ENCODE data around the gene HGD.
"Not testable (repeated sequence)": the region's sequence is repeated elsewhere in the genome, so short reads cannot be mapped to it uniquely, and the experiment has no call there.

Gene HGD

DNA sequence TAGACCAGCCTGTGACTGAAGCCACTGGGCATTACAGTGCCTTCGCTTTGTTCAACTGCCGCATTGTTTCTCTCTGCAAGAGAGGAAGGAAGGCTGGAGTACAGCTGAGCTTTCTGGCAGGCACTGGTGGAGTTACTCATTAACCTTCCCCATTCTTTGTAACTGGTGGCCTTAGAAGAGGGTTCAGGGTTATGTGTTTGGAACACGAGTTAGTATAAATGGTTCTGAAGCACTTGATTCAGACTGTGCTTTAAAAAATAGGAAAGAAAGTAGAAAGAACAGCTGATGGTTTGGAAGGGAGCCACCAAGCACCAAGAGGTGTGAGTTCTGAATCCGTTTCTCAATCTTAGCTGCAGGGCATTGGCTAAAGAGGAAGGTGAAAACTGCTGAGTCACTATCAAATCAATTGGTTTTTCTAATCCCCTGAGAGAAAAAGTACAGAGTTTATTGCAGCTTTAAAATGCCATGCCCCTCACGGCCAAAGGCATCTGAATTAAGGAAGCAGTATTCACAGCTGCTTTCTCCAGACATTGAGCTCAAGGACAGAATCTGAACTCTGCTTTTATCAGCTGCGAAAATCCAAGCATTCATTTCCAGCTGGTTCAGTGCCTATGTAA is 3.6 kb downstream of the HGD start:
- DNase-seq: no peak

DNA sequence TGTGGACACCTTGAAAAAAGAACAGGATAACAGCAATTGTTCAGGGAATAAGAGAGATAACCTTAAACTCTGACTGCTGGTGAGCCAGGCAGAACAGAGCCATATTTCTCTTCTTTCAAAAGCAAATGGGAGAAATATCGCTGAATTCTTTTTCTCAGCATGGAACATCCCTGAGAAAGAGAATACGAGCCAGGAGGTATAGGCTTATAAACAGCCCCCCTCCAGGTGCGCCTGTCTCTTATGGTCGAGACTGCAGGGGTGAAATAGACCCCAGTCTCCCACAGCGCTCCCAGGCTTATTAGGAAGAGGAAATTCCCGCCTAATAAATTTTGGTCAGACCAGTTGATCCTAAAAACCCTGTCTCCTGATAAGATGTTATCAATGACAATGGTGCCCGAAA is 4.8 kb downstream of the HGD start:
- not testable (repeated sequence) for DNase-seq

DNA sequence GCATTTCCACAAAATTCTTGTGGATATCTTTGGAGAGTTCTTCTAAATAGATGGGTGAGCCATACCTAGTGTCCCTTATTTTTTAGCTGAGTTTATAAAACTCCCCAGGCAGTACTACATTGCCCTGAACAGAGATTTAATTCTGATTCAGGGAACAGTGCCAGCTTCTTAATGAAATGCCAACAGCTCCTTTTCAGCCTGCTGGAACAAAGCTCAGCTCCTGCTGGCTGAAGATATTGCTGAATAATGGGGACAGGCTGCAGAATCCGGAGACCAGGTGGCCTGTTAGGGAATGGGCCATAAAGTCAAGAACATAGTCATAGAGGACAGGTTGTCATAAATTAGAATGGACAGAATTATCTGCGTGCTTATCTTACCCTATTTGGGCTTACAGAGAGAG is 8.9 kb downstream of the HGD start:
- no peak for DNase-seq

DNA sequence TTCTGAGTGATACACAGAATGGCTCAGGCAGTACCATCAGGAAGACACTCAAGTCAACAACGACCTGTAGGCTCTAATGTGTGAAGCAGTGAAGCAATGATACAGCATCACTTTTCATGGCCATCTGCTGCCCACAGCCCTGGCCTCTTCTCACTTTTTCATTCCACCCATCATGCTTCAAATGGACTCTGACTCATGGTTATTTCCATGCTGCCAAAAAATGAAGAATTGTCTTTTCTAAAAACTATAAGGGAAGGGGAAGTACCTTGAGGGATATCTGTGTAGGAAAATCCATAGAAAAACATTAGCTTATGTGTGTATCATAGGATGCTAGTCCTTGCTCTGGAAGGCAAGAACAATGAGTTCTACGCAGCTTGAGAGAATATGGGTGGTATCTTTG is 11.5 kb downstream of the HGD start:
- DNase-seq: no peak

DNA sequence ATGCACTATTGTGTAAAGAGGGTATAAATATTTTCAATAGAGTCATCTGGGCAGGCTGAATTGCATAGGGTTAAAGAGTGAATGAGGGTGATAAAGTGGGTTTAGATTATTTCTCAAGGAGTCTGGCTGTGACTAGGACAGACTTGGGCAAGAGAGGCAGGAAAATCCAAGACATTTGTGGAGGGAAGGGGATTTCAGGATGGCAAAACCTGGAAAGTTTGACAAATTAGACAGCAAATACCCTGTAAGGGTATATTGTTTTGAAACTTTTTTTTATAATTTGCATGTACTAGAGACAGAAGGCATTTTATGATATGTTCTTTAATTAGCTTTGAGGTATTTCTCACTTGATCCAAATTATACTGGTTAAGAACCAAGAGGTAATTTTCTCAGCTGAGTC is 17.1 kb downstream of the HGD start:
- no peak for DNase-seq

DNA sequence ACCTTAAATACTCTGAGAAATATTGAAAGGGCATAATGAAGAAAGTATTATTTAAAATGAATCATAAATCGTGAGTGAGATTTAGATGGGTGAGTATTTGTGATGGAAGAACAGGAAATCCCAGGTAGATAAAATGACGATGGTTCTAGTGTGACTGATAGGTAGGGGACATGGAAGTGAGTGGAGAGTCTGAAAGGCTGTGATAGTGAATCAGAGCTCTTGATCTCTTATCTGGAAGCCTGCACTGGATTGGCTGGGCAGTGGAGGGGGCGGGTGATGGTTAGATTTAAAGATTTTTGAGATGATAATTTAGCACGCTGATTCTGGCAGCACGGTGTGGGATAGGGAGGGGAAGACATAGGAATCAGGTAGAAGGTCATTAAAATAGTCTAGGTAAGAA is 20.1 kb downstream of the HGD start:
- no peak for DNase-seq

DNA sequence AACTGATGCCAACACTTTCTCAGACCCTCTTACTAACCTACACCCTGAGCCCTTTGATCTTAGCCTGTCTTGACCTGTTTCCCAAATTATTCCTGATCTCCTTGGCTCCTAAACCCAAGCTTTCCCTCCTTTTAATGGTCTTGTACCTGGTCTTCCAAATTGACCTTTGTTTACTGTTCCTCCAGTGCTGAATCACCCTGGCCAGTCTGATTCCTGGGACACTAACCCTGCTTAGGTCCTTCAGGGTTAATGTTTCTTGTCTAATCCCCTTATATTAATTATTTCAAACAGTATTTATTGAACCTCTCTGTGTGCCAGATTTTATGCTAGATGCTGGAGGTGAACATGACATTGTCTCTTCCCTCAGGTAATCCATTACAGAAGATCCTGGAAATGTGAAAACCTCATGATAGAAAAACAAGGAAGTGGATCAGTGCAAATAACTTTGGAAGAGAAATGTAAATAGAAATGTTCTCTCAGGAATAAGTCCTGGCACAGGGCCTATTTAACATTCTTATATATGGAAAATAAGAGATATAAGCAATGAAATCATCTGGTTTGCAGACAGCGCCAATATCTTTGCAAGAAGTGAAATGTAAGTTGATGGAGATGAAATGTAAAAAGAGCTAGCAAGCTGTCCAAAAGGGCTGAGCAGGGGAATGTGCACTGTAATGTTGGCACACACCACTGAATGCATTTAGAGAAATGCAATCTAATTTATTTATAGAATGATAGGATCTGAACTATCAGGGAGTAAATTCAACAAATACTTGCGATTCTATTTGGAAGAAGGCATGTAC is 20.7 kb downstream of the HGD start:
- DNase-seq: no peak

DNA sequence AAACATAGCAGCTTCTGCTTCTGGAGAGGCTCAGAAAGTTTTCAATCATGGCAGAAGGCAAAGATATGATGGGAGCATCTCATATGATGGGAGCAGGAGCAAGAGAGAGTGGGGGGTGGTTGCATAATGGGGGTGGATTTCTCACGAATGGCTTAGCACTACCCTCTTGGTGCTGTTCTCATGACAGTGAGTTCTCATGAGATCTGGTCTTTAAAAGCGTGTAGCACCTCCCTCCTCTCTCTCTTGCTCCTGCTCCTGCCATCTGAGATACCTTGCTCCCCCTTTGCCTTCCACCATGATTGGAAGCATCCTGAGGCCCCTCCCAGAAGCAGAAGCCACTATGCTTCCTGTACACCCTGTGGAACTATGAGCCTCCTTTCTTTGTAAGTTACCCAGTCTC is 22.2 kb downstream of the HGD start:
- DNase-seq: no peak

DNA sequence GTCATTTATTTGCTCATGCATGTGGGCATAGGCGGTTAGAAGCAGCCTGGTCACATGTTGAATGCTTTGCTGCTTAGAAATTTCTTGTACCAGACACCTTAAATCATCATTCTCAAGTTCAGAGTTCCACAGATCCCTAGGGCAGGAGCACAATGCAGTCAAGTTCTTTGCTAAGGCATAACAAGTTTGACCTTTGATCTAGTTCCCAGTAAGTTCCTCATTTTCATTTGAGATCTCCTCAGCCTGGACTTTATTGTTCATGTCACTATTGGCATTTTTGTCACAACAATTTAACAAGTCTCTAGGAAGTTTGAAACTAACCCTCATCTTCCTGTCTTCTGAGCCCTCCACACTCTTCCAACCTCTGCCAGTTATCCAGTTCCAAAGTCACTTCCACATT is 22.8 kb downstream of the HGD start:
- DNase-seq: no peak

DNA sequence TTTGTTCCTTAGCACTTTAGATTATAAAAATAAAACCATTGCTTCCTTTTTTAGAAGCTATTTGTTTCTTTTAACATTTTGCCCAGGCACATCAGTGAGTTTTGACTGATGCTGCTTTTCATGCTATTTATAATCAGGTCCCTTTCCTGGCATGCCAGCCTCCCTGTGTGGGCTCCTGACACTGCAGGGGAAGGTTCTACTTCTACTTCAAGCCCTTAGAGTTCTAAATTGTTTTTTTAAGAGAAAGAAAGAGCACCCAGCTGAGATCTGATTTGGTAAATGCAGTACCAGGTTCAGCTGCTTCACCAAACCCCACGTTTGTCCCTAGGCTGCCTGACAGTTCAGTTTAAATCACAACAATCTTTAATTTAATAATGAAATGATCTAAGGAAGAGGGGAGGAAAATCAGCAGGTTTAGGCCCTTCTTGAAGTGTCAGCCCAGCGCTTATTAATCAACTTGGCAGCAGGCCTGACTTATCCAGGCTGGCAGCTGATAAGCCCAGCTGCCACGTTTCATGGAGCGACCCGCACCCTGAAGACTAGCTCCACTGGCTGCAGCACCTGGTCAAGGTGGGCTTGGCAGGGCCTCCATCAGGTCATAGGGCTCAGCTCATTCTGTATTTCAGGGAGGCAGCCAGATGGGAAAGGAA is 29.0 kb downstream of the HGD start:
- DNase-seq: no peak

DNA sequence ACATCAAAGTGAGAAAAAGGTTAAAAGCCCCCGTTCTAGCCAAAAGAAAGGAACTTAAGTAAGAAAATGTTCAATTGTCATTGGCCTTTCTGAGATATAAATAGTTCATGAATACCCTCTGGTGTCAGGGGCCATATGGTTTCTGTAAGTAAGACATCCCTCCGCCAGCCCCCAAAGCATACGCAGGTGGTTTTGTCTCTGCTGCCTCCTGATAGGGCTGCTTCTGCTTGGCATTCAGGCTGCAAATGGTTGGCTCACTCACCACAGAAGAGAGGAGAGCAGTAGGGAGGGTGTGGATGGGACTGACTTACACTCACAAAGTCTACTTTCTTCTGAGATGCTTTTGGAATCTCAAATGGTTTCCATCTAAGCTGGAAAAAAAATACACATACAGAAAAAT is 29.8 kb downstream of the HGD start:
- no peak for DNase-seq

DNA sequence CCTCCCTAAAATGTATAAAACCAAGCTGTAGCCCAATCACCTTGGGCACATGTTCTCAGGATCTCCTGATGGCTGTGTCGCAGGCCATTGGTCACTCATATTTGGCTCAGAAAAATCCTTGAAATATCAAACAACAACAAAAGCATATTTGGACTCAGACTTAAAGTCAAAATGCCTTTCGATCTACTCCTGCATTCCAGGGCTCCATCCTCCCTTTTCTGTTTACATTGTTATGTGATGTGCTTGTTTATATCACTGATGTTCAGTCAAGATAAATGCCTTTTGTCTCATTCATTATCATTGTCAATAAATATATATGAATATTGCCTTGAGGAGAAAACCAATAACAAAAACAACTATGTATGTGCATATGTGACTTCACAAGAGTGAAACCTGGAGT is 31.7 kb downstream of the HGD start:
- no peak for DNase-seq

DNA sequence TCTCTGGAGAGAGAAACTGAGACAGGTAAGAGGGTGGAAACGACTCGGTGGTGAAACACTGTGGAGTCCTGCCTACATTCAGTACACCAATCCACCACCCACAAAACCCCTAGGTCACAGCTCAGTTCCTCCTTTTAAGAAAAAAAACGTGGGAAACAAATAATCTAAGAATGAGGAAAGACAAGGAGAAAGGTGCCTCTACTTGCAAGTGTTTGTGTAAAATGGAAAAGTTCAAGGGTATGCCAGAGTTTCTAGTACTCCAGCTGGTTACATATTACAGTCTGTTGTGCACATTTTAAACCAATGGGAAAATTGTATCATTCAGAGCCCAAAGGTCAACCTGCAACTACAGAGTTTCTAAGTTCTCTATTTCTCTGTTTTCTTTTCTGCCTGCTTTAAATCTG is 32.2 kb downstream of the HGD start:
- DNase-seq: no peak

DNA sequence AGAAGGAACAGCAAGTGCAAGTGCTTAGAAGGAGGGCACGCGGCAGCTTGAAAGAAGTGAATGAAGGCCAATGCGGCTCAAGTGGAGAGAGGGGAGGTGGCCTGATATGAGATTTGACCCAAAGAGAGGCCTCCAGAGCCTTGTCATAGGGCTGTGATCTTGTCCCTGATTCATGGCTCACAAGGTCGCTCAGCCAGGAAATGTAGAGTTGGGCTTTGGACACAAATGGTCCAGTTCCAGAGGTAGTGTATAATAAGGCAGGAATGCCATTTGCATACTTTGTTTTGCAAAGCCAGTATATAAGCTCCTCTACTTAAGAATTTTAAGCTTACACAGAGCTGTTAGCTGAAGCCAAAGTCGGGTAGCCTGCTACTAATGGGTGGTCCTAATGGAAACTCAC is 33.7 kb downstream of the HGD start:
- DNase-seq: no peak

DNA sequence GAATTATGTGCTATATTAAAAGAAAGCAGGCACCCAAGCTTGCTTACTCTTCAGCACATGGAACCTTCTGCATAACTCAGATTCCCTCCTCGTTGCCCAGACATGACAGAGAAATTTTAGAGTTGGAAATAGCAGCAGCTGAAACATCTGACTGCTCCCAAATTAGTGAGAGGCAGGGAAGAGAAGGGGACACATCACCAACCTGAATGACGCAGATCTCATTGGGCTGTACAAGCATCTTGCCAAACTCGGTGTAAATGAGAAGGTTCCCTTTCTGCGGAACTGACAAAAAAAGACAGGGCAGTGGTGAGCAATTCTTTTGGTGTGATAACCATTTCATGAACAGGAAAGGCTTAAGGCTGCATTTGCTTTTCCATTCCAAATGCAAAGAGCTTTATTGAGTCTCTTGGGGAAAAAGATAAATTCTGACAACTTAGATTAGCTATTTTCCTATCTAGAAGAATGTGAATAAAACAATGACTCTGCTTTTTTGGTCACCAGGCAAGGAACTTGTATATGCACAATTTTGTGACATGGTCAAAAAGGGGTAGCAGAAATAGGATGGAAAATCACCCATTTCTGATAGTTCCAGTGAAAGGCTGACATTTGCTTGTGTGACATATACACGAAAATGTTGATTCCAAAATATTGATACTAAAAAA is 35.1 kb downstream of the HGD start:
- no peak for DNase-seq

DNA sequence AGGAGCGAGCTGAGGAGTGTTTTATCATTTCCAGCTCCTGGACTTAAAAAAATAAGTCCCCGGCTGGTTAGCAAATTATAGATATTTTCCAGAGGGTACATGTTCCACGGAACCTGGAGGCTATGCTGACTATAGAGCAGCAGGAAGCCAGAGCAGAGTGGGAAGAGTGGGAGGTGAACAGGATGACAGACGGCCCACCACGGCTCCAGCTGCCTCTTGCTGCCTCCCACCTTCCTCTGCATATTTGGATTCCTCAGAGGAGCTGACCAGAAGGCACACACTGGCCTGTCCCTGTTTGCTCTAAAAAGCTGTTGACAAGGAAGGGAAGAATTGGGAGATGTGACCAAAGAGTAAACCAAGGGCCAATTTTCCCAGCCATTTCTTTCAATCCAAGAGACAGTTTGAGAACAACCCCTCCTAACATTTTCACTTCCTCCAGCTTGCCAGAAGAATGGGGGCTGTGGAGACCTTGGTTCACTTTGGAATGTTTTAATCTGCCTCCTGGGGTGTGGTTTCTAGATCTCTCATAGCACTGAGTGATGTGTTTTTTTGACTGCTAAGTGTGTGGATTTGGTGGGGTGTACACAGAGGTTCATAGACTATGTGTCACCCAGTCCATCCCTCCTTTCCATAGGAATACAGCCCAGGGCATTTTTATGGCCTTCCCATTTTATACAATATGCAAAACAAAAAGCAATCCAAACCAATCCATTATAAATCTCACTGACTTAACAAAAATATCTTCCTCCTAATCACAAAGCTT is 36.8 kb downstream of the HGD start:
- DNase-seq: no peak

DNA sequence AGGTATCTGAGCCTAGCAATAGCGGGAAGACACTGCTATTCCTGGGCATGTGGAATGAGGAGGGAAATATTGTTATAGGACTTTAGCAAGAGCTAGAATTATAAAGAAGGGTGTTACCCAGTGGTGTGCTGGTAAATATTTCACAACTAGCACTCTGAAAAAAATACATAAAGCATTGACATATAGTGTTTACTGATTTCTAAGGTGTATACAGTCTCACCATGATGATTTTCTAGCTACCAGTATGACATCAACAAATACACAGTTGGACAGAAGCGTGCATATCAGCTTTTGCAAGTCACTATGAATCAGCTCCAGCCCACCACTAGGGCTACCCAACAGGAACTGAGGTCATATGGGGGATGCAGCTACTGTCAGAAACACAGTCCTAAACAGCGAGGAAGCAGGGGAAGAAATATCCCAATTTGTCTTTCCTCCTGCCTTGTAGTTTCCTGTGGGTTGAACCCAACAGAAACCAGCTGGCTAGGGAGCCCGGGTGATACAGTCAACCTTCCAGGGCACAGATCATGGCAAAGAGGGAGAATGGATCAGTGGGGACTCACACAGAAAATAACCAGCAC is 39.6 kb downstream of the HGD start:
- DNase-seq: no peak

DNA sequence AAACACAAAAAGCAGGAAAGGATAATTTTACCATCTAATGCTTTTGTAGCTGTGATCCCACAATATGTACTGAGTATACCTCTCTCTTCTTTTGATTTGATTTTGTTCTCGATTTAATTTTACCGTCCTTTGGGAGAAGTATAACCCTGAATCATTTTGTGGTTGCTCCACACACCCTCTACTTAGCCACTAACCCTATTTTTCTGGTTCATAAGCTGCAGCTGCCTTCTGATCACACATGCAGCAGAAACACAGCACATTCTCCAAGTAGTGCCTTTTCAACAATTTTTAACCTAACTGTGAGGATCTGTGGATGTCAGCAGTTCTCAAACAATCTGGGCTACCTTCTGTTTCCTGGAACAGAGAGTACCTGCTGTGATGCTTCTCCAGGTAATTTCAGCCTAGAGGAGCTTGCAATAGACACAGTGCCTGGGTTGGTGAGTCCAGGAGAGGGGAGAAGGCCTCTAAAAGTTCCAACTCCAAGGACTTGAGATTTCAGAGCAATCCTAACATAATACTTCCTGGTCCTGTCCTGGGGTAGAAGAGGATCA is 40.3 kb downstream of the HGD start:
- no peak for DNase-seq

DNA sequence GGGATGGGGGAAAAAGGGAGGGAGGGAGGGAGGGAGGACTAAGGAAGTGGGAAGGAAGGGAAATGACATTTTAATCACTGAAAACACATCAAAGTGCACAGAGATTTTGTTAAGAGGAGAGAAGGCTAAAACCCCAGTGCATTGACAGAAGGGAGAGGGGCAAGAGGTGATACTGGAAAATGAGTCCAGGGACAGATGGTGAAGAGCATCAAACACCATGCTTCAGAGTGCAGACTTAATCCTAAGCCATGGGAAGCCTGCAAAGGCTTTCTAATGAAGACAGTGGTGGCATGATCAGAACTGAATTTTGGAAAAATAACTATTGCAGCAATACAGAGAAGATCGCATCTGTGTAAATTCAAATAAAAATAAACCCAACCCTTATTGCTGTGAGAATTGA is 41.8 kb downstream of the HGD start:
- DNase-seq: no peak

DNA sequence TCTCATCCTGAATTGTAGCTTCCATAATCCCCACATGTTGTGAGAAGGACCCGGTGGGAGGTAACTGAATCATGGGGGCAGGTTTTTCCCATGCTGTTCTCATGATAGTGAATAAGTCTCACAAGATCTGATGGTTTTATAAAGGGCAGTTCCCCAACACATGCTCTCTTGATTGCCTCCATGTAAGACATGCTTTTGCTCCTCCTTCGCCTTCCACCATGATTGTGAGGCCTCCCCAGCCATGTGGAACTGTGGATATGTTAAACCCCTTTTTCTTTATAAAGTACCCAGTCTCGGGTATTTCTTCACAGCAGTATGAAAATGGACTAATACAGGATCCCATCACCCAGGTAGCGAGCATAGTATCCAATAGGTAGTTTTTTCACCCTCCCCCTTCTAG is 43.2 kb downstream of the HGD start:
- DNase-seq: not testable (repeated sequence)

DNA sequence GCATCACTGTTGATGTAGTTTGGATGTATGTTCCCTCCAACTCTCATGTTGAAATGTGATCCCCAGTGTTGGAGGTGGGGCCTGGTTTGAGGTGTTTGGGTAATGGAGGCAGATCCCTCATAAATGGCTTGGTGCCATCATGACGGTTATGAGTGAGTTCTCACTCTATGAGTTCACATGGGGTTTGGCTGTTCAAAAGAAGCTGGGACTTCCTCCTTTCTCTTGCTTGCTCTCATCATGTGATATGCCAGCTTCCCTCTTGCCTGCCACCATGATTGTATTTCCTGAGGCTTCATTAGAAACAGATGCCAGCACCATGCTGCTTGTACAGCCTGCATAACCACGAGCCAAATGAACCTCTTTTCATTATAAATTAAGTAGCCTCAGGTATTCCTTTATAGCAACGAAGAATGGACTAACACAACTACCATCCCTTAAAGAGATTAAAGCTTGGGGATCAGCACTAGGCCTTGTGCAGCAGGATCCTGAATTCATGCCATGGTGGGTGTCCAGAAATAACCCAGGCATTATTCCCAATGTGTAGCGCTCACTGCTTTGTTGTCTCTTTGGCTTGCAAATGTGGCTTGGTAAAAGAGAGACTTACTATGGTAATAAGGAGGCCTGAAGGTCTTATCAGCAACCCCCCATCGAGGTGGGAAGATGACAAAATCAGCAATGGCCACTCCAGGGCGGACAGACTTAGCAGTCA is 44.0 kb downstream of the HGD start:
- no peak for DNase-seq
